Neural cell (in vitro differentiated cells): ENCODE measurements around the gene MTX3. TPM values are rescaled to one million over a fixed set of nuclear protein-coding genes. Genes with fewer than 3 reads are reported as not detected.

Experiments
- H2AFZ ChIP-seq: fragments of 200-600, 300-800 bp; sonication (generic), shearing (Covaris generic); 2 replicates; pipeline ENCODE4 v1.6.0; 2014; ENCODE audit warnings: low read depth, mild to moderate bottlenecking, antibody characterized with exemption, low read length, moderate library complexity
- H3F3A ChIP-seq: fragments of 200-600 bp; shearing (Covaris generic); 2 replicates; pipeline ENCODE4 v1.6.1; 2016; ENCODE audit warnings: mild to moderate bottlenecking, moderate library complexity, mixed read lengths, antibody characterized with exemption, low read length; ENCODE audit not compliant: insufficient read depth, poor library complexity, severe bottlenecking
- H3K27ac ChIP-seq: fragments of 200-600, 300-800 bp; sonication (generic), shearing (Covaris generic); 2 replicates; pipeline ENCODE4 v1.5.1; 2014; ENCODE audit warnings: mild to moderate bottlenecking, low read length, moderate library complexity
- H3K27me3 ChIP-seq: fragments of 300-800, 200-600 bp; sonication (generic), shearing (Covaris generic); 2 replicates; pipeline ENCODE4 v1.6.0; 2014; ENCODE audit warnings: mild to moderate bottlenecking, low read depth, low read length, moderate library complexity; ENCODE audit not compliant: insufficient read depth
- H3K36me3 ChIP-seq: fragments of 300-800, 200-600 bp; sonication (generic), shearing (Covaris generic); 2 replicates; pipeline ENCODE4 v1.5.1; 2014; ENCODE audit warnings: mild to moderate bottlenecking, antibody characterized with exemption, low read length, moderate library complexity; ENCODE audit not compliant: insufficient read depth
- H3K4me2 ChIP-seq: fragments of 300-800, 200-600 bp; sonication (generic), shearing (Covaris generic); 2 replicates; pipeline ENCODE4 v1.6.0; 2014; ENCODE audit warnings: mild to moderate bottlenecking, low read length
- H3K4me3 ChIP-seq: fragments of 300-800, 200-600 bp; sonication (generic), shearing (Covaris generic); 2 replicates; pipeline ENCODE4 v1.5.1; 2014; ENCODE audit warnings: mild to moderate bottlenecking, low read length, moderate library complexity
- H3K79me2 ChIP-seq: fragments of 200-600 bp; shearing (Covaris generic); replicated peaks from 2 replicates; pipeline ENCODE4 v1.6.0; 2014; ENCODE audit warnings: mild to moderate bottlenecking, low read length, moderate library complexity; ENCODE audit not compliant: insufficient read depth
- H3K9ac ChIP-seq: fragments of 300-800, 200-600 bp; sonication (generic), shearing (Covaris generic); 2 replicates; pipeline ENCODE4 v1.6.1; 2016; ENCODE audit warnings: mild to moderate bottlenecking, low read length, mixed read lengths
- H3K9me2 ChIP-seq: fragments of 200-600 bp; shearing (Covaris generic); 2 replicates; pipeline ENCODE4 v1.6.1; 2016; ENCODE audit warnings: mild to moderate bottlenecking, low read length, mixed read lengths; ENCODE audit not compliant: insufficient read depth
- H3K9me3 ChIP-seq: fragments of 200-600, 300-800 bp; sonication (generic), shearing (Covaris generic); 2 replicates; pipeline ENCODE4 v1.6.1; 2016; ENCODE audit warnings: mild to moderate bottlenecking, mixed run types, low read length, moderate library complexity, mixed read lengths
- H4K20me1 ChIP-seq: fragments of 200-600 bp; shearing (Covaris generic); 2 replicates; pipeline ENCODE4 v1.6.1; 2016; ENCODE audit warnings: mild to moderate bottlenecking, mixed run types; ENCODE audit not compliant: insufficient read depth
- EP300 ChIP-seq: fragments of 450-650 bp; conservative IDR thresholded peaks from 2 replicates; pipeline ENCODE4 v1.6.1; 2014; ENCODE audit warnings: antibody characterized with exemption, mild to moderate bottlenecking, moderate library complexity; ENCODE audit not compliant: poor library complexity, severe bottlenecking
- EZH2 ChIP-seq: fragments of 200-600, 300-800 bp; shearing (Covaris generic), sonication (generic); IDR thresholded peaks from 2 replicates; pipeline ENCODE4 v1.6.1; 2014; ENCODE audit warnings: antibody characterized with exemption, low read length, borderline replicate concordance, mild to moderate bottlenecking; ENCODE audit not compliant: insufficient read depth, poor library complexity, severe bottlenecking
- MXI1 ChIP-seq: fragments of 450-650 bp; conservative IDR thresholded peaks from 2 replicates; pipeline ENCODE4 v1.6.1; 2014; ENCODE audit warnings: antibody characterized with exemption, mild to moderate bottlenecking; ENCODE audit not compliant: poor library complexity, severe bottlenecking
- POLR2AphosphoS5 ChIP-seq: IDR thresholded peaks from 2 replicates; pipeline ENCODE4 v1.6.1; 2012
- RAD21 ChIP-seq: fragments of 450-650 bp; conservative IDR thresholded peaks from 2 replicates; pipeline ENCODE4 v1.6.1; 2014; ENCODE audit warnings: antibody characterized with exemption, mild to moderate bottlenecking, moderate library complexity
- SMC3 ChIP-seq: fragments of 450-650 bp; conservative IDR thresholded peaks from 2 replicates; pipeline ENCODE4 v1.6.1; 2014; ENCODE audit warnings: antibody characterized with exemption, mild to moderate bottlenecking, moderate library complexity; ENCODE audit not compliant: poor library complexity
- TAF1 ChIP-seq: IDR thresholded peaks from 2 replicates; pipeline ENCODE4 v1.6.1; 2012; ENCODE audit warnings: low read depth
- polyA plus RNA-seq: library from polyadenylated mRNA; depleted of rRNA; stranded (reverse); fragments of >200 nt; gene quantifications from 2 replicates; pipeline ENCODE4 v1.2.3, GENCODE V29; 2014
- TF ChIP-seq, protein P1 (sequence below): fragments of 450-650 bp; IDR thresholded peaks from 2 replicates; pipeline ENCODE4 v1.5.1; 2014; ENCODE audit warnings: antibody characterized with exemption, mild to moderate bottlenecking, moderate library complexity; ENCODE audit not compliant: poor library complexity, severe bottlenecking
- TF ChIP-seq, protein P2 (sequence below): IDR thresholded peaks from 2 replicates; pipeline ENCODE4 v1.6.1; 2012; ENCODE audit warnings: borderline replicate concordance

The MTX3 gene
- polyA plus RNA-seq, 1 donor from 2014 or later, result 20.8 TPM

DNA sequence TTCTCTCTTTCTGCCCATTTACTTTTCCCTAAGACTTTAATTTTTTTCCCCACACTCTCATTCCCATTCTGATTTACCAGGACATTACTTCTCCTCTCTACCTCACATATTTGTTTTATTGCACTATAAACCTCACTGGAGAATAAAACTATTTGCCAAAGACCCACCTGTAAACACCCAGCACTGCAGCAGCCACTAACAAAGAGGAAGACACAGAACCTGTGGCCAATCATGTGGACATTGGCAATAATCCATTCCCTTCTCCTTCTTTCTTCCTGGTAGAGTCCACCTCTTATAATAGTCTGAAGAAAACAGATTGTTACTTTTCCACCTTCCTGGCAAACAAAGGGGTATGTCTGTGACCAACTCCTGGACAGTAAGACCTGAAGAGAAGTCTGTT is 35.8 kb upstream of the MTX3 start:
- no peak overlapping the region for H3K4me3 ChIP-seq
- no peaks in the 10 kb centered on the region for H4K20me1 ChIP-seq
- no peaks in the 10 kb centered on the region for H3F3A ChIP-seq
- no peak overlapping the region for H3K9ac ChIP-seq
- no peaks in the 10 kb centered on the region for H3K27me3 ChIP-seq
- H3K79me2 ChIP-seq, result no peaks in the 10 kb centered on the region
- H3K4me2 ChIP-seq, result no peak overlapping the region
- H3K9me3 ChIP-seq, result no peaks in the 10 kb centered on the region
- H3K9me2 ChIP-seq, result no peaks in the 10 kb centered on the region
- no peak overlapping the region for H3K27ac ChIP-seq
- TF ChIP-seq, protein P1, sequence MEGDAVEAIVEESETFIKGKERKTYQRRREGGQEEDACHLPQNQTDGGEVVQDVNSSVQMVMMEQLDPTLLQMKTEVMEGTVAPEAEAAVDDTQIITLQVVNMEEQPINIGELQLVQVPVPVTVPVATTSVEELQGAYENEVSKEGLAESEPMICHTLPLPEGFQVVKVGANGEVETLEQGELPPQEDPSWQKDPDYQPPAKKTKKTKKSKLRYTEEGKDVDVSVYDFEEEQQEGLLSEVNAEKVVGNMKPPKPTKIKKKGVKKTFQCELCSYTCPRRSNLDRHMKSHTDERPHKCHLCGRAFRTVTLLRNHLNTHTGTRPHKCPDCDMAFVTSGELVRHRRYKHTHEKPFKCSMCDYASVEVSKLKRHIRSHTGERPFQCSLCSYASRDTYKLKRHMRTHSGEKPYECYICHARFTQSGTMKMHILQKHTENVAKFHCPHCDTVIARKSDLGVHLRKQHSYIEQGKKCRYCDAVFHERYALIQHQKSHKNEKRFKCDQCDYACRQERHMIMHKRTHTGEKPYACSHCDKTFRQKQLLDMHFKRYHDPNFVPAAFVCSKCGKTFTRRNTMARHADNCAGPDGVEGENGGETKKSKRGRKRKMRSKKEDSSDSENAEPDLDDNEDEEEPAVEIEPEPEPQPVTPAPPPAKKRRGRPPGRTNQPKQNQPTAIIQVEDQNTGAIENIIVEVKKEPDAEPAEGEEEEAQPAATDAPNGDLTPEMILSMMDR, result no peak
- TF ChIP-seq EP300, result no peak
- TF ChIP-seq MXI1, result no peak
- TF ChIP-seq TAF1, result no peak
- no peak for TF ChIP-seq POLR2AphosphoS5
- TF ChIP-seq EZH2, result no peak
- no peak for TF ChIP-seq RAD21
- TF ChIP-seq, protein P2, sequence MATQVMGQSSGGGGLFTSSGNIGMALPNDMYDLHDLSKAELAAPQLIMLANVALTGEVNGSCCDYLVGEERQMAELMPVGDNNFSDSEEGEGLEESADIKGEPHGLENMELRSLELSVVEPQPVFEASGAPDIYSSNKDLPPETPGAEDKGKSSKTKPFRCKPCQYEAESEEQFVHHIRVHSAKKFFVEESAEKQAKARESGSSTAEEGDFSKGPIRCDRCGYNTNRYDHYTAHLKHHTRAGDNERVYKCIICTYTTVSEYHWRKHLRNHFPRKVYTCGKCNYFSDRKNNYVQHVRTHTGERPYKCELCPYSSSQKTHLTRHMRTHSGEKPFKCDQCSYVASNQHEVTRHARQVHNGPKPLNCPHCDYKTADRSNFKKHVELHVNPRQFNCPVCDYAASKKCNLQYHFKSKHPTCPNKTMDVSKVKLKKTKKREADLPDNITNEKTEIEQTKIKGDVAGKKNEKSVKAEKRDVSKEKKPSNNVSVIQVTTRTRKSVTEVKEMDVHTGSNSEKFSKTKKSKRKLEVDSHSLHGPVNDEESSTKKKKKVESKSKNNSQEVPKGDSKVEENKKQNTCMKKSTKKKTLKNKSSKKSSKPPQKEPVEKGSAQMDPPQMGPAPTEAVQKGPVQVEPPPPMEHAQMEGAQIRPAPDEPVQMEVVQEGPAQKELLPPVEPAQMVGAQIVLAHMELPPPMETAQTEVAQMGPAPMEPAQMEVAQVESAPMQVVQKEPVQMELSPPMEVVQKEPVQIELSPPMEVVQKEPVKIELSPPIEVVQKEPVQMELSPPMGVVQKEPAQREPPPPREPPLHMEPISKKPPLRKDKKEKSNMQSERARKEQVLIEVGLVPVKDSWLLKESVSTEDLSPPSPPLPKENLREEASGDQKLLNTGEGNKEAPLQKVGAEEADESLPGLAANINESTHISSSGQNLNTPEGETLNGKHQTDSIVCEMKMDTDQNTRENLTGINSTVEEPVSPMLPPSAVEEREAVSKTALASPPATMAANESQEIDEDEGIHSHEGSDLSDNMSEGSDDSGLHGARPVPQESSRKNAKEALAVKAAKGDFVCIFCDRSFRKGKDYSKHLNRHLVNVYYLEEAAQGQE, result no peak
- TF ChIP-seq SMC3, result no peak
- no peak overlapping the region for H2AFZ ChIP-seq
- H3K36me3 ChIP-seq, result no peaks in the 10 kb centered on the region

DNA sequence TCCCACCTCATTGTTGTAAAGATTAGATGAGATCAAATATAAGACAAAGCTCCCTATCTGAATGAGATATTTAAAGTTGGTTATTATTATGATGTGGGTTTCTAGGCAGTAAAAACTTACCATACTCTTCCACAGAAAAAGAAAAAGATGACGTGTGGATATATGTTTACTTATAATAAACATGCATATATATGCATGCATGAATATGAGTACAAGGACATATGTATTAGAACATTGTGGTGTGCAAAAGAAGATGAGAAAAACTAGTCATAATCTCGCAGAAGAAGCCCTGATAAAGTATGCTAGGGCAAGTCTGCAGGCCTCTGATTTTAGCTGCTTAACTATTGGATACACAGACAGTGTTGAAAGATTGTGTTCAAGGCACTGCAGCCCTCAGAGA is 34.0 kb upstream of the MTX3 start:
- Histone ChIP-seq H4K20me1 (no peaks in the 10 kb centered on the region), H3K27me3 (no peaks in the 10 kb centered on the region), H3K4me2 (no peak overlapping the region), H3K36me3 (no peaks in the 10 kb centered on the region), H3K79me2 (no peaks in the 10 kb centered on the region), H3K9me2 (no peaks in the 10 kb centered on the region), H3K4me3 (no peak overlapping the region), H3K9ac (no peak overlapping the region), H3K27ac (no peak overlapping the region), H3F3A (no peaks in the 10 kb centered on the region), H3K9me3 (no peaks in the 10 kb centered on the region), H2AFZ (no peak overlapping the region)
- TF ChIP-seq POLR2AphosphoS5, result no peak

DNA sequence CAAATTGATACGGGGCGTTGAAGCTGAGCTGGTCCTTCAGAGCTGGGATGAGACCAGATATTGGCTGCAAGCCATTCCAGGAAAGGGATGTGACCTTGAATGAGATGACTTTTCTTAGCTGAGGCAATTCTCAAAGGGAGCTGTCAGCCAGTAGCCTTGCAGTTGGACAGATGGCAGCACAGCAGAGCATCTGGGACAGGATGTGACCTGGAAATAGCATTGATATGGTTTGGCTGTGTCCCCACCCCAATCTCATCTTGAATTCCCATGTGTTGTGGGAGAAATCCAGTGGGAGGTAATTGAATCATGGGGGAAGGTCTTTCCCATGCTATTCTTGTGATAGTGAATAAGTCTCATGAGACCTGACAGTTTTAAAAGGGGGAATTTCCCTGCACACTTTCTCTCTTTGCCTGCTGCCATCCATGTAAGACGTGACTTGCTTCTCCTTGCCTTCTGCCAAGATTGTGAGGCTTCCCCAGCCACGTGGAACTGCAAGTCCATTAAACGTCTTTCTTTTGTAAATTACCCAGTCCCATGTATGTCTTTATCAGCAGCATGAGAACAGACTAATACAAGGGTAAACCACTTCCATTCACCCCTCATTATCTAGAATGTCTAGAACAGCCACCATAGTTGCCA is 19.8 kb upstream of the MTX3 start:
- no peaks in the 10 kb centered on the region for H3F3A ChIP-seq
- H3K36me3 ChIP-seq, result no peaks in the 10 kb centered on the region
- H3K9me2 ChIP-seq, result no peaks in the 10 kb centered on the region
- H3K4me2 ChIP-seq, result no peak overlapping the region
- H3K4me3 ChIP-seq, result no peak overlapping the region
- TF ChIP-seq, protein P1, result no peak
- TF ChIP-seq POLR2AphosphoS5 (no peak), EP300 (no peak), MXI1 (no peak), TAF1 (no peak), RAD21 (no peak), EZH2 (no peak), SMC3 (no peak)
- TF ChIP-seq, protein P2, result no peak
- no peaks in the 10 kb centered on the region for H3K79me2 ChIP-seq
- H3K27me3 ChIP-seq, result no peaks in the 10 kb centered on the region
- H3K27ac ChIP-seq, result no peak overlapping the region
- no peaks in the 10 kb centered on the region for H3K9me3 ChIP-seq
- H4K20me1 ChIP-seq, result no peaks in the 10 kb centered on the region
- H2AFZ ChIP-seq, result no peak overlapping the region
- no peak overlapping the region for H3K9ac ChIP-seq
